Measurements from ENCODE around the gene PIGQ. TPM values are rescaled to one million over a fixed set of nuclear protein-coding genes. Genes with fewer than 3 reads are reported as not detected.

The PIGQ gene
- total RNA-seq, 1 donor: 22.0 TPM

DNA sequence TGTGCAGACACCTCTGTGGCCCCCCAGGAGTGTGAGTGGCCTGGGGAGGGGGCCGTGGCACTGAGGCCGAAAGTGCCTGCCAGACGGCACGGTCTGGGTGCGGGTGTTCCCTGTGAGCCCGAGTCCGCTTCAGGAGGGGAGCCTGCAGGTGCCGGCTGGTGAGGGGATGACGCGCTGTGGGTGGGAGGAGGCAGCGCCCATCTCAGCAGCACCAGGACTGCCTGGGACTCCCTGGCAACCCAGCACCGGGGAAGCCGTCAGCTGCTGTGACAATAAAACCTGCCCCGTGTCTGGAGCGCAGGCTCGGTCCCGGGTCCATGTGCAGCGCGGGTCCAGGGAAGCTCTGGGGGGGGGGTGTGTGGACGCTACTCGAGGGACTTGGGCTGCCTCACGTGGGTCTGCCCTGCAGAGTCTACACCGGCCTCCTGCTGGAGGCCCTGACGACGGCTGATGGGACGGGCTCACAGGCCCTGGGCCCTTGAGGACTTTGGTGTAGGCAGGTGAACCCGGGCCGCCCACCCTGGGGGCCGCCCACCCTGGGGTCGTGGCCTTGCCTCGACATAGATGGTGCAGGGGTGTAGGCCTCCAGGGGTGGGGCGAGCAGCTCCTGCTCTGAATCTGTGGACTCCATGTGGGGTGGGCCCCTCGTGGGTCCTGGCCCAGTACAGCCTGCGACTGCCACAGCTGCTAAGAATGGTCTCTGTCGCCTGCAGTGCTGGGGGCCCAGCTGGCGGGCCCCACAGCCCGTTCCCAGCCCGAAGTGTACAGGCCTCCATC is 14.2 kb downstream of the PIGQ start:
- TF ChIP-seq, protein P1, sequence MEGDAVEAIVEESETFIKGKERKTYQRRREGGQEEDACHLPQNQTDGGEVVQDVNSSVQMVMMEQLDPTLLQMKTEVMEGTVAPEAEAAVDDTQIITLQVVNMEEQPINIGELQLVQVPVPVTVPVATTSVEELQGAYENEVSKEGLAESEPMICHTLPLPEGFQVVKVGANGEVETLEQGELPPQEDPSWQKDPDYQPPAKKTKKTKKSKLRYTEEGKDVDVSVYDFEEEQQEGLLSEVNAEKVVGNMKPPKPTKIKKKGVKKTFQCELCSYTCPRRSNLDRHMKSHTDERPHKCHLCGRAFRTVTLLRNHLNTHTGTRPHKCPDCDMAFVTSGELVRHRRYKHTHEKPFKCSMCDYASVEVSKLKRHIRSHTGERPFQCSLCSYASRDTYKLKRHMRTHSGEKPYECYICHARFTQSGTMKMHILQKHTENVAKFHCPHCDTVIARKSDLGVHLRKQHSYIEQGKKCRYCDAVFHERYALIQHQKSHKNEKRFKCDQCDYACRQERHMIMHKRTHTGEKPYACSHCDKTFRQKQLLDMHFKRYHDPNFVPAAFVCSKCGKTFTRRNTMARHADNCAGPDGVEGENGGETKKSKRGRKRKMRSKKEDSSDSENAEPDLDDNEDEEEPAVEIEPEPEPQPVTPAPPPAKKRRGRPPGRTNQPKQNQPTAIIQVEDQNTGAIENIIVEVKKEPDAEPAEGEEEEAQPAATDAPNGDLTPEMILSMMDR (IDR thresholded peaks at IDR 0.05; ENCODE audit: insufficient read depth, low read depth, low read length): no peak
- no peak overlapping the region for H3K4me3 ChIP-seq (ENCODE audit: low read depth, low read length)
- DNase-seq (ENCODE audit: low read depth): no peak

DNA sequence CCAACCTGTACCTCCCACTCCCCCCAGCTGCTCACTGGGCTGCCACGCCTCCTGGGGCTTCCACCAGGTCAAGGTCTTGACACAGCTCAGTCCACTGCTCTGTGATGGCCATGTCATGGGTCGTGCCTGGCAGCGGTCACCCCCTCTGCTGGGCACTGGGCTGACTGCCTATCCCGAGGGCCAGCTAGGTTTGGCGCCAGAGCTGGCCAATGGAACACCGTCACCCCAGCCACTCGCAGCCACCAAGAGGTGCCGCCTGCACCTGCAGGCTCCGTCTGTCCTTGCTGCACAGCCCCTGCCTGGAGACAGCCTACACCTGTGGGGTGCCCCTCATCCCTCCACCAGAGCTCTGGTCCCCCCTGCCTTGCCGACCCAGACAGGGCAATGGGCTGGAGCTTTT is 15.6 kb downstream of the PIGQ start:
- DNase-seq (ENCODE audit: low read depth): no peak
- TF ChIP-seq, protein P1 (IDR thresholded peaks at IDR 0.05; ENCODE audit: insufficient read depth, low read depth, low read length): no peak

DNA sequence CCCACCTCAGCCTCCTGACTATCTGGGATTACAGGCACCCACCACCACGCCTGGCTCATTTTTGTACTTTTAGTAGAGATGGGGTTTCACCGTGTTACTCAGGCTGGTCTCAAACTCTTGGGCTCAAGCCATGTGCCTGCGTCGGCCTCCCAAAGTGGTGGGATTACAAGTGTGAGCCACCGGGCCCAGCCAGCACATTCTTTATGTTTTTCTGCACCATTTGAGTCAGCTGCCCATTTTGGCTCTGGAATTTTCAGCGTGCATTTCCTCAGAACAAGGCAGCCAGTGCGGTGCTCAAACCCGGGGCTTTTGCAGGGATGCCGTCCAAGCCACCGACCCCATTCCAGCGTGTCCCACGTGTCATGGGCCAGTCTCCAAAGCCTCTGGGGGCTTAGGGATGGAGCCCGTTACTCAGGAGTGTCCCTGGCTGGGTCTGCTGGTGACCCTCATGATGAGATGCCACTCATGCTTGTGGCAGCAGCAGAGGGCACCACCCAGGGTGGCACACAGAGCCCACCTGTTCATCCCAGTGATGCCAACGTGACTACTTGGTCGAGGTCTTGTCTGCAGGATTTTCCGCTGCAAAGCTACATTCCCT is 16.4 kb downstream of the PIGQ start:
- H3K4me3 ChIP-seq (ENCODE audit: low read depth, low read length): no peak overlapping the region
- TF ChIP-seq, protein P1 (IDR thresholded peaks at IDR 0.05; ENCODE audit: insufficient read depth, low read depth, low read length): no peak
- no peak for DNase-seq (ENCODE audit: low read depth)

More for the DNA sequence above, 15.6 kb downstream of the PIGQ start:
- H3K4me3 ChIP-seq (ENCODE audit: low read depth, low read length): no peak overlapping the region

DNA sequence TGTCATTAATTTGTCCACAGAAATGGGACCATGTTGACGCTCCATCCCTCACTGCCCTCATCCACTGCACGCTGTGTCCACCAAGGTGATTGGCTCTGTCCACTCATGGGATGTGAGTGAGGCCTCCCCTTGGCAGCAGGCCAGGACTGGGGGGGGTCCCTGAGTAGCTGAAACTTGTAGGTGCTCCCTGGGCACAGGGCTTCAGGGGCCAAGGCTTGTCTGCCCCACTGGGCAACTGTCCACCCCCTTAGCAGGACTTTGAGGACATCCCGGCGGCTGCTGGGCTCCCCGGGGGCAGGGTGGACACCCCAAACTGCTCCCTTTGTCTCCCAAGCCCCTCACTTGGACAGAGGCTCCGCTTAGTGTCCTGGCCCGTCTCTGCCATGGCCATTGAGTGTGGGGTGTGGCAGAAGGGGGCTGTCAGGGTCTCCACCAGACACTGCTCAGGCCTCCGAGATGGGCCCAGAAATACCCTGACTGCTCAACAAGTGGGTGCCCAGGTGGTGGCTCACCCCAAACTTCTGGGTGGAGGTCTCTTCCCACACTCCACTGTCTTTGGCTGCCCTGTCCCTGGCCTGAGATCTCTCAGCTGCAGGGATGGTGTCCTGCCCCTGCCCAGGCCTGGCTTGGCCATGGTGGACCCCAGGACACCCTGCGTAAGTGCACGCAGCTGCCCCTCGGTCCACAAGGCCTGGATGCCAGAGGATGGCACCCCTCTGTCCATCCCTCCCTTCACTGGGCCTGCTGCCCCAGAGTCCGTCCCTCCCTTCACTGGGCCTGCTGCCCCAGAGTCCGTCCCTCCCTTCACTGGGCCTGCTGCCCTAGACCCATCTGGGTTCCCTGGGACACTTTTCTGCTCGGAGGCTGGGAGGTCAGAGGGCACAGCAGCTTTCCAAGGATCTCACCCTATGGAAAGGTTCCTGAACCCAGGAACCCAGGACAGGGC is 17.1 kb downstream of the PIGQ start:
- no peak for DNase-seq (ENCODE audit: low read depth)
- no peak overlapping the region for H3K4me3 ChIP-seq (ENCODE audit: low read depth, low read length)
- TF ChIP-seq, protein P1 (IDR thresholded peaks at IDR 0.05; ENCODE audit: insufficient read depth, low read depth, low read length): no peak

DNA sequence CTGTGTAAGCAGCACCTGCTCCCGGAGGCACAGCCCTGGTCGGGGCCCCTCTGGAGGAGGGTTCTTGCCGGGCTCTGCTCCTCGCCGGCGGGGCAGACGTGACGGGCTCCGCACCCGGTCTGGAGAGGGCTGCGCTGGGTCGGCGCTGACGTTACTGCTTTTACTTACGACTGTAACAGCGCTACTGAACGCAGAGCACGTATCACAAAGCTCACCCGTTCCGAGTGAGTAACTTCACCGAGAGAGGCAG is 18.8 kb downstream of the PIGQ start:
- TF ChIP-seq, protein P1 (IDR thresholded peaks at IDR 0.05; ENCODE audit: insufficient read depth, low read depth, low read length): no peak
- H3K4me3 ChIP-seq (ENCODE audit: low read depth, low read length): peak overlapping the region; percentile 88
- DNase-seq (ENCODE audit: low read depth): peak; percentile 79

DNA sequence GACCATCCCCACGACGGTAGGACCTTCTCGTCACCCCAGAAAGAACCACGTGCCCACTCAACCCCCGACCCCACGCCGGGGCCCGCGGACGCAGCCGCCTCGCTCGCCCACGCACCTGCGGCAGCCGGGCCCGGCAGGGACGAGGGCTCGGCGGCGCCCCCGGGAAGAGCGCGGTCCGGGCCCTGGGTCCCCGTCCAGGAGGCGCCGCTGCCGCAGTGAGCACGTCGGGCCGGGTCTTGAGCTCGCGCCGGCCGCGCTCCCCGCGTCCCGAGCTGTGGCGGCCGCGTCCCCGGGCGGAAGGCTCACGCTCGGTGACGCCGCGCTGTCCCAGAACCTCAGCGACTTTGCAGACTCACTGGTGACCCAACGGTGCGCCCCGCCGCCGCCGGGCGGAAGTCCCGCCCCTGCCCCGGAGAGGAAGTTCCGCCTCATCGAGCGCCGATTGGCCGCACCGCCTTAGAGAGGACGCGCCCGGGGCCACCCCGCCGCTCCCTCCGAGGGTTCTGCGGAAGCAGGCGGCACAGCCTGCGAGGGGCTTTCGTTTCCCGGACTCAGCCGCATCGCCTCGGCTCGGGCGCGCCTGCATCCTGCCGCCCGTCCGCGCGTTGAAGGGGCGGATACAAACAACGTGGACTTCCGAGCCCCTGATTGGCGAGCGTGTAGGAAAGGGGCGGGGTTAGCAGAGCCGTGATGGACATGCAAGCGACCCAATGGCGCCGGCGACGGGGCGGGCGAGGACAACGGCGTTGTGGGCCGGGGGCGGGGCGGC is 19.3 kb downstream of the PIGQ start:
- H3K4me3 ChIP-seq (ENCODE audit: low read depth, low read length): peak overlapping the region; percentile 88
- TF ChIP-seq, protein P1 (IDR thresholded peaks at IDR 0.05; ENCODE audit: insufficient read depth, low read depth, low read length): no peak

More for the DNA sequence above, 19.3 kb downstream of the PIGQ start:
- peak; percentile 97 for DNase-seq (ENCODE audit: low read depth)

All from fibroblast of villous mesenchyme (primary cell).